CD4-positive, alpha-beta T cell treated with Interleukin-1 beta for 1 hour (primary cell): Measurements from ENCODE around the gene MXI1.
"Not testable (repeated sequence)": the region's sequence is repeated elsewhere in the genome, so short reads cannot be mapped to it uniquely, and the experiment has no call there.

Experiments
- DNase-seq, 2 donors: peaks; one replicate each; pipeline ENCODE4 v3.0.0-alpha.2; 2020 to 2022

MXI1 gene

GRCh38 chr10:110324805-110325280 lies 117.4 kb downstream of the MXI1 start:
- no peak for DNase-seq

GRCh38 chr10:110326351-110327032 lies 119.1 kb downstream of the MXI1 start:
- no peak for DNase-seq

GRCh38 chr10:110327262-110327914 lies 120.0 kb downstream of the MXI1 start:
- DNase-seq = no peak

GRCh38 chr10:110330675-110331074 lies 123.3 kb downstream of the MXI1 start:
- DNase-seq = no peak

- not testable (repeated sequence) for DNase-seq
These were observed 123.9 kb downstream of the MXI1 start for GRCh38 chr10:110331226-110331795.

- DNase-seq = no peak
These were observed 126.8 kb downstream of the MXI1 start for GRCh38 chr10:110334061-110334656.

- no peak for DNase-seq
These were observed 128.1 kb downstream of the MXI1 start for GRCh38 chr10:110335314-110336064.

GRCh38 chr10:110336111-110336721 lies 128.8 kb downstream of the MXI1 start:
- no peak for DNase-seq
